HepG2 (cell line): ENCODE results near the gene SLFN14. TPM values are rescaled to one million over a fixed set of nuclear protein-coding genes. Genes with fewer than 3 reads are reported as not detected.

ENCODE experiments used
- ATAC-seq: fragments of 200-7000 bp; cut with Tn5 transposase; 3 replicates; pipeline ENCODE4 v1.9.1; 2020; ENCODE audit warnings: mild to moderate bottlenecking, moderate library complexity
- BruUV-seq: library from RNA; stranded (reverse); fragments of 400-500 nt; replicated peaks from 2 replicates; lab custom pipeline; 2021; lab: Mats Ljungman, UMichigan
- CTCF ChIA-PET: fragments of 300-600 bp; formaldehyde crosslinking; extraction: SDS; loops from one replicate; lab custom pipeline; 2021; ENCODE audit warnings: low total read pairs, inconsistent platforms, low intra/inter-chr PET ratio; lab: Yijun Ruan, JAX
- POLR2A ChIA-PET: fragments of 350-600 bp; sonication (Branson Sonifier 250); formaldehyde crosslinking; loops from one replicate; lab custom pipeline; 2020; ENCODE audit warnings: antibody characterized with exemption, inconsistent platforms; lab: Yijun Ruan, JAX
- DNase-seq: peaks from one replicate; pipeline ENCODE4 v3.0.0-alpha.2; 2015; ENCODE audit warnings: low spot score
- FAIRE-seq: peaks from 3 replicates; lab custom pipeline; 2011; peaks lifted over from hg19 to GRCh38; lab: Jason Lieb, UNC
- H2AFZ ChIP-seq: one replicate; pipeline ENCODE4 v1.6.1; 2011; ENCODE audit warnings: low read length, inconsistent platforms
- H3K27ac ChIP-seq: fragments of 300-600 bp; 3 replicates; pipeline ENCODE4 v1.8.0; 2011; ENCODE audit warnings: mixed run types, mild to moderate bottlenecking, mixed read lengths, low read length, inconsistent platforms; ENCODE audit not compliant: insufficient read depth; ENCODE audit errors: extremely low read length
- H3K27me3 ChIP-seq, 2 experiments: fragments of 200-600 bp in 1 of 2; 2 replicates in 1 of 2; 3 replicates in 1 of 2; pipeline versions ENCODE4 v1.6.0 to v1.8.0; 2011; ENCODE audit warnings: low read length in 2 of 2, mild to moderate bottlenecking in 2 of 2, moderate library complexity in 2 of 2, inconsistent platforms in 1 of 2; ENCODE audit not compliant: insufficient read depth in 2 of 2, control insufficient read depth in 1 of 2
- H3K36me3 ChIP-seq, 2 experiments: fragments of 200-600 bp in 1 of 2; replicated peaks in 1 of 2; 2 replicates in 1 of 2; 3 replicates in 1 of 2; pipeline versions ENCODE4 v1.5.1 to v1.8.0; 2011; ENCODE audit warnings: low read length in 2 of 2, inconsistent platforms in 1 of 2; ENCODE audit not compliant: insufficient read depth in 2 of 2, control insufficient read depth in 1 of 2
- H3K4me1 ChIP-seq: 2 replicates; pipeline ENCODE4 v1.5.1; 2012; ENCODE audit warnings: low read length, inconsistent platforms; ENCODE audit not compliant: insufficient read depth
- H3K4me2 ChIP-seq: 2 replicates; pipeline ENCODE4 v1.6.0; 2011; ENCODE audit warnings: low read depth, low read length, inconsistent platforms
- H3K4me3 ChIP-seq, 3 experiments: fragments of 200-600 bp in 1 of 3; sonication (generic), shearing (Covaris generic) in 1 of 3; replicated peaks in 1 of 3; 2 replicates each; pipeline ENCODE4 v1.5.1; 2011 to 2016; ENCODE audit warnings: low read length in 3 of 3, inconsistent platforms in 2 of 3, low read depth in 2 of 3, mild to moderate bottlenecking in 2 of 3, control low read depth in 1 of 3, mixed read lengths in 1 of 3; ENCODE audit not compliant: insufficient read depth in 1 of 3
- H3K79me2 ChIP-seq: one replicate; pipeline ENCODE4 v1.6.1; 2011; ENCODE audit warnings: low read length, inconsistent platforms; ENCODE audit not compliant: insufficient read depth
- H3K9ac ChIP-seq: 2 replicates; pipeline ENCODE4 v1.6.0; 2011; ENCODE audit warnings: mild to moderate bottlenecking, low read depth, low read length, inconsistent platforms; ENCODE audit not compliant: insufficient read depth
- H3K9me3 ChIP-seq: 2 replicates; pipeline ENCODE4 v1.5.1; 2012; ENCODE audit warnings: mild to moderate bottlenecking, low read length
- H4K20me1 ChIP-seq: 2 replicates; pipeline ENCODE4 v1.6.0; 2011; ENCODE audit warnings: inconsistent platforms, mild to moderate bottlenecking, low read length, moderate library complexity; ENCODE audit not compliant: insufficient read depth
- FOXA3 ChIP-seq: IDR thresholded peaks from 2 replicates; pipeline ENCODE4 v1.6.1; 2016; ENCODE audit warnings: missing genetic modification reagents, missing compliant biosample characterization
- FOXO1 ChIP-seq: sonication (generic); formaldehyde crosslinking; IDR thresholded peaks from 2 replicates; pipeline ENCODE4 v1.4.0; 2020; ENCODE audit warnings: missing genetic modification reagents
- FOXP1 ChIP-seq, 2 experiments: fragments of 450-650 bp in 1 of 2; IDR thresholded peaks; 2 replicates each; pipeline ENCODE4 v1.6.1; 2017 to 2018; ENCODE audit warnings: antibody characterized with exemption in 1 of 2
- KDM3A ChIP-seq: IDR thresholded peaks from 2 replicates; pipeline ENCODE4 v1.6.1; 2018; ENCODE audit warnings: low read depth, missing compliant biosample characterization
- NCOA2 ChIP-seq: sonication (generic); formaldehyde crosslinking; IDR thresholded peaks from 2 replicates; pipeline ENCODE4 v1.8.0; 2022; ENCODE audit warnings: inconsistent platforms
- NKX3-1 ChIP-seq: sonication (generic); formaldehyde crosslinking; IDR thresholded peaks from 2 replicates; pipeline ENCODE4 v1.5.0; 2020; ENCODE audit warnings: missing genetic modification reagents
- NONO ChIP-seq, 2 experiments: fragments of 450-650 bp in 1 of 2; sonication (generic) in 1 of 2; formaldehyde crosslinking in 1 of 2; IDR thresholded peaks in 1 of 2; conservative IDR thresholded peaks in 1 of 2; 2 replicates each; pipeline versions ENCODE4 v1.6.1 to v1.8.0; 2017 to 2022; ENCODE audit warnings: mild to moderate bottlenecking in 1 of 2, missing genetic modification reagents in 1 of 2, moderate library complexity in 1 of 2
- SATB2 ChIP-seq: sonication (generic); formaldehyde crosslinking; IDR thresholded peaks from 2 replicates; pipeline ENCODE4 v1.5.0; 2020; ENCODE audit warnings: missing genetic modification reagents
- SNAPC2 ChIP-seq: sonication (generic); formaldehyde crosslinking; IDR thresholded peaks from 2 replicates; pipeline ENCODE4 v1.8.1; 2022; ENCODE audit warnings: mild to moderate bottlenecking, missing genetic modification reagents
- SPEN ChIP-seq: sonication (generic); formaldehyde crosslinking; IDR thresholded peaks from 2 replicates; pipeline ENCODE4 v1.5.1; 2020; ENCODE audit warnings: low read depth, mild to moderate bottlenecking, missing genetic modification reagents
- SRSF9 ChIP-seq: fragments of 200-400 bp; formaldehyde crosslinking; IDR thresholded peaks from 2 replicates; pipeline ENCODE4 v1.6.1; 2018; ENCODE audit warnings: borderline replicate concordance, mild to moderate bottlenecking, low read depth, low read length; ENCODE audit not compliant: insufficient read depth, poor library complexity, severe bottlenecking
- TBX3 ChIP-seq: fragments of 450-650 bp; IDR thresholded peaks from 2 replicates; pipeline ENCODE4 v1.6.1; 2017; ENCODE audit warnings: antibody characterized with exemption, mild to moderate bottlenecking, inconsistent platforms, borderline replicate concordance
- TOE1 ChIP-seq: sonication (generic); formaldehyde crosslinking; IDR thresholded peaks from 2 replicates; pipeline ENCODE4 v1.4.0; 2020; ENCODE audit warnings: mild to moderate bottlenecking, missing genetic modification reagents
- ZNF414 ChIP-seq: sonication (generic); formaldehyde crosslinking; IDR thresholded peaks from 2 replicates; pipeline ENCODE4 v1.5.0; 2020; ENCODE audit warnings: missing genetic modification reagents
- ZNF567 ChIP-seq: sonication (generic); formaldehyde crosslinking; IDR thresholded peaks from 2 replicates; pipeline ENCODE4 v1.8.1; 2023; ENCODE audit warnings: mild to moderate bottlenecking, missing genetic modification reagents, borderline replicate concordance
- WGBS: methylation state at CpG from one replicate; pipeline ENCODE4 v1.1.6; 2017; ENCODE audit warnings: low lambda C conversion rate; 5-methylcytosine and 5-hydroxymethylcytosine counted together
- in situ Hi-C: cut with HindIII; loops from 2 replicates; pipeline ENCODE4 v1.10.0; 2017; ENCODE audit warnings: low pct_unique_long_range_greater_than_20kb; ENCODE audit not compliant: extremely low pct_ligation_motif_present
- intact Hi-C: fragments of 100-400 bp; cut with micrococcal nuclease; formaldehyde crosslinking; loops from one replicate; pipeline ENCODE4 v1.10.0; 2022; ENCODE audit not compliant: unreplicated experiment
- polyA plus RNA-seq, 8 experiments: library from polyadenylated mRNA; depleted of rRNA in 3 of 8; stranded (reverse) in 7 of 8; unstranded in 1 of 8; fragments of >200 nt; fragmentation: Illumina TruSeq in 4 of 8; extraction: Trizol in 4 of 8; gene quantifications; 2 replicates each; pipeline versions ENCODE4 v1.2.1 to v1.2.3, GENCODE V29; 2011 to 2016; ENCODE audit warnings: low read depth in 4 of 8, missing spikeins in 1 of 8, mixed read lengths in 1 of 8; ENCODE audit not compliant: insufficient read depth in 1 of 8
- total RNA-seq, 5 experiments: library from RNA; depleted of rRNA; stranded (reverse); fragments of >200 nt; fragmentation: Illumina TruSeq; extraction: Trizol; gene quantifications; 2 replicates each; pipeline ENCODE4 v1.2.3, GENCODE V29; 2016; ENCODE audit warnings: low read depth in 1 of 5
- TF ChIP-seq, protein P1 (sequence below): IDR thresholded peaks from 2 replicates; pipeline ENCODE4 v1.6.1; 2016; ENCODE audit warnings: missing compliant biosample characterization, missing genetic modification reagents, borderline replicate concordance
- TF ChIP-seq, protein P2 (sequence below): sonication (generic); formaldehyde crosslinking; IDR thresholded peaks from 2 replicates; pipeline ENCODE4 v1.4.0; 2020; ENCODE audit warnings: mild to moderate bottlenecking, missing genetic modification reagents

The SLFN14 gene
- total and polyA plus RNA-seq, 2 of the 13 experiments (the other 11 are each of a cell fraction or from before 2014, with no cell fraction given) = not detected

- Histone ChIP-seq H3K79me2 (no peaks in the 10 kb centered on the region), H3K36me3 (no peaks in the 10 kb centered on the region), H2AFZ (no peak overlapping the region), H3K4me3 (no peak overlapping the region), H3K9me3 (no peaks in the 10 kb centered on the region), H3K27ac (no peak overlapping the region), H3K4me2 (no peak overlapping the region), H3K4me1 (no peaks in the 10 kb centered on the region), H3K9ac (no peak overlapping the region), H4K20me1 (no peaks in the 10 kb centered on the region), H3K27me3 (no peaks in the 10 kb centered on the region)
- no TSS peak for BruUV-seq
- WGBS = 4% methylated on average over 1 of the region's 1 CpG
- intact Hi-C loops = no loop called here
- no peak for TF ChIP-seq SRSF9
- TF ChIP-seq ZNF567 (CRISPR knock-in tag) = no peak
- TF ChIP-seq ZNF414 (CRISPR knock-in tag) = no peak
- TF ChIP-seq TOE1 = no peak
- no peak for TF ChIP-seq NKX3-1 (CRISPR knock-in tag)
- ATAC-seq (no peak), FAIRE-seq (no peak), DNase-seq (no peak)
- in situ Hi-C loops = loop anchor here (25.0 kb wide), 1 partner anchor 1134 kb away; no protein-coding TSS in a partner anchor
- CTCF ChIA-PET = no interaction called here
- POLR2A ChIA-PET = no interaction called here
These were observed 14.1 kb downstream of the SLFN14 start for GRCh38 chr17:35546487-35546886.

DNA sequence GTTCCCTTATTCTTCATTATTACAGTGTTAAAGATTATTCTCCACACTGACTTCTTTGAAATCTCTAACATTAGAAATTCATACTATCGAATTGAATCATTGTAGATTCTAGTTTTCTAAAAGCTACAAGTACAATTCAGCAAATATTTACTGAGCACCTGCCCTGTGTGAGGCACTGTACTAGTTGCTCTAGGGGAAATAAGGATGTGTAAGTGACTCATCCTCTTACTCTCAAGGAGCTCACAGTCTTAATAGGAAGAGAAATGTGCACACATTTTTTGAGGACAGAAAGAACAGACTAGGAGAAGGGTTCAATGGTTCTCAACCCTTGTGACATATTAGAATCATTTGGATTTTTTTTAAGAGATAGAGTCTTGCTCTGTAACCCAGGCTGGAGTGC, 15.5 kb downstream of the SLFN14 start:
- 3% methylated on average over 1 of the region's 1 CpG for WGBS
- no peak overlapping the region for H3K9ac ChIP-seq
- DNase-seq = no peak
- in situ Hi-C loops = loop anchor here (25.0 kb wide), 1 partner anchor 1133 kb away; no protein-coding TSS in a partner anchor
- no peak overlapping the region for H3K4me3 ChIP-seq
- BruUV-seq = no TSS peak
- no peaks in the 10 kb centered on the region for H3K9me3 ChIP-seq
- no peak overlapping the region for H3K27ac ChIP-seq
- H2AFZ ChIP-seq = no peak overlapping the region
- H3K36me3 ChIP-seq = no peaks in the 10 kb centered on the region
- ChIA-PET POLR2A (no interaction called here), CTCF (no interaction called here)
- no peak for ATAC-seq
- H3K4me1 ChIP-seq = no peaks in the 10 kb centered on the region
- intact Hi-C loops = no loop called here
- H3K4me2 ChIP-seq = no peak overlapping the region
- no peaks in the 10 kb centered on the region for H3K27me3 ChIP-seq
- H3K79me2 ChIP-seq = no peaks in the 10 kb centered on the region
- no peak for FAIRE-seq
- no peaks in the 10 kb centered on the region for H4K20me1 ChIP-seq
- TF ChIP-seq SPEN (CRISPR knock-in tag) (no peak), NONO (IDR thresholded peaks at IDR 0.05) (no peak), NONO (CRISPR knock-in tag; conservative IDR thresholded peaks at IDR 0.05) (no peak), FOXO1 (CRISPR knock-in tag) (no peak), KDM3A (CRISPR knock-in tag) (no peak), FOXP1 (IDR thresholded peaks at IDR 0.05) (no peak), FOXP1 (CRISPR knock-in tag; IDR thresholded peaks at IDR 0.05) (no peak), FOXA3 (no peak), TBX3 (no peak), SNAPC2 (CRISPR knock-in tag) (no peak), NCOA2 (CRISPR knock-in tag) (no peak), SATB2 (CRISPR knock-in tag) (no peak)
- TF ChIP-seq, protein P1, sequence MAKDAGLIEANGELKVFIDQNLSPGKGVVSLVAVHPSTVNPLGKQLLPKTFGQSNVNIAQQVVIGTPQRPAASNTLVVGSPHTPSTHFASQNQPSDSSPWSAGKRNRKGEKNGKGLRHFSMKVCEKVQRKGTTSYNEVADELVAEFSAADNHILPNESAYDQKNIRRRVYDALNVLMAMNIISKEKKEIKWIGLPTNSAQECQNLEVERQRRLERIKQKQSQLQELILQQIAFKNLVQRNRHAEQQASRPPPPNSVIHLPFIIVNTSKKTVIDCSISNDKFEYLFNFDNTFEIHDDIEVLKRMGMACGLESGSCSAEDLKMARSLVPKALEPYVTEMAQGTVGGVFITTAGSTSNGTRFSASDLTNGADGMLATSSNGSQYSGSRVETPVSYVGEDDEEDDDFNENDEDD = no peak
- TF ChIP-seq, protein P2, sequence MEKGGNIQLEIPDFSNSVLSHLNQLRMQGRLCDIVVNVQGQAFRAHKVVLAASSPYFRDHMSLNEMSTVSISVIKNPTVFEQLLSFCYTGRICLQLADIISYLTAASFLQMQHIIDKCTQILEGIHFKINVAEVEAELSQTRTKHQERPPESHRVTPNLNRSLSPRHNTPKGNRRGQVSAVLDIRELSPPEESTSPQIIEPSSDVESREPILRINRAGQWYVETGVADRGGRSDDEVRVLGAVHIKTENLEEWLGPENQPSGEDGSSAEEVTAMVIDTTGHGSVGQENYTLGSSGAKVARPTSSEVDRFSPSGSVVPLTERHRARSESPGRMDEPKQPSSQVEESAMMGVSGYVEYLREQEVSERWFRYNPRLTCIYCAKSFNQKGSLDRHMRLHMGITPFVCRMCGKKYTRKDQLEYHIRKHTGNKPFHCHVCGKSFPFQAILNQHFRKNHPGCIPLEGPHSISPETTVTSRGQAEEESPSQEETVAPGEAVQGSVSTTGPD (CRISPR knock-in tag) = no peak
